ES-I3 (cell line): ENCODE results near the gene NRROS.
"Not testable (repeated sequence)": the region's sequence is repeated elsewhere in the genome, so short reads cannot be mapped to it uniquely, and the experiment has no call there.

Experiments
- H3K36me3 ChIP-seq: 2 replicates; pipeline ENCODE4 v1.6.1; 2013; ENCODE audit warnings: mild to moderate bottlenecking, low read length, control low read depth, moderate library complexity; ENCODE audit not compliant: insufficient read depth
- H3K4me1 ChIP-seq: 2 replicates; pipeline ENCODE4 v1.6.1; 2013; ENCODE audit warnings: mild to moderate bottlenecking, control low read depth, low read length; ENCODE audit not compliant: insufficient read depth
- H3K9ac ChIP-seq: 2 replicates; pipeline ENCODE4 v1.6.1; 2013; ENCODE audit warnings: low read depth, mild to moderate bottlenecking, low read length, moderate library complexity
- H3K9me3 ChIP-seq: 2 replicates; pipeline ENCODE4 v1.6.1; 2013; ENCODE audit warnings: mild to moderate bottlenecking, low read length, moderate library complexity; ENCODE audit not compliant: control insufficient read depth, insufficient read depth

The NRROS gene

DNA sequence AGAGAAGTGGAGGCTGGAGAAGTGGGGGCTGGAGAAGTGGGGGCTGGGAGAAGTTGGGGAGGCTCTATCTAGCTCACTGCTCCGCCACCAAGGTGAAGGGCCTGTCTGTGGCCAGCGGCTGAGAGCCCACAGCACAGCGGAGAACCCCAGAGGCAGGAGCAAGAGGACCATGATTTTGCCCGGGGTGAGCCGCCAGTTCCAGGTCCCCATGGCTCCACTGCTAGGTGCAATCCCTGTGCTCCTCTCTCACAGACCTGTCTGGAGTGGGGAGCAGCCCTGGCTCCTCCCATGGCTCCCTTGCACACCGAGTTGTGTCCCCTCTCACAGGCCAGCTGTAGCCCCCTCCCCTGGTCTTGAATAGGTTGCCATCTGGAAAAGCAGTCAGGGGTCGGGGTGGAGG is 4.7 kb upstream of the NRROS start:
- peaks cover 5% of the 10 kb centered on the region for H3K4me1 ChIP-seq
- no peak overlapping the region for H3K9ac ChIP-seq

DNA sequence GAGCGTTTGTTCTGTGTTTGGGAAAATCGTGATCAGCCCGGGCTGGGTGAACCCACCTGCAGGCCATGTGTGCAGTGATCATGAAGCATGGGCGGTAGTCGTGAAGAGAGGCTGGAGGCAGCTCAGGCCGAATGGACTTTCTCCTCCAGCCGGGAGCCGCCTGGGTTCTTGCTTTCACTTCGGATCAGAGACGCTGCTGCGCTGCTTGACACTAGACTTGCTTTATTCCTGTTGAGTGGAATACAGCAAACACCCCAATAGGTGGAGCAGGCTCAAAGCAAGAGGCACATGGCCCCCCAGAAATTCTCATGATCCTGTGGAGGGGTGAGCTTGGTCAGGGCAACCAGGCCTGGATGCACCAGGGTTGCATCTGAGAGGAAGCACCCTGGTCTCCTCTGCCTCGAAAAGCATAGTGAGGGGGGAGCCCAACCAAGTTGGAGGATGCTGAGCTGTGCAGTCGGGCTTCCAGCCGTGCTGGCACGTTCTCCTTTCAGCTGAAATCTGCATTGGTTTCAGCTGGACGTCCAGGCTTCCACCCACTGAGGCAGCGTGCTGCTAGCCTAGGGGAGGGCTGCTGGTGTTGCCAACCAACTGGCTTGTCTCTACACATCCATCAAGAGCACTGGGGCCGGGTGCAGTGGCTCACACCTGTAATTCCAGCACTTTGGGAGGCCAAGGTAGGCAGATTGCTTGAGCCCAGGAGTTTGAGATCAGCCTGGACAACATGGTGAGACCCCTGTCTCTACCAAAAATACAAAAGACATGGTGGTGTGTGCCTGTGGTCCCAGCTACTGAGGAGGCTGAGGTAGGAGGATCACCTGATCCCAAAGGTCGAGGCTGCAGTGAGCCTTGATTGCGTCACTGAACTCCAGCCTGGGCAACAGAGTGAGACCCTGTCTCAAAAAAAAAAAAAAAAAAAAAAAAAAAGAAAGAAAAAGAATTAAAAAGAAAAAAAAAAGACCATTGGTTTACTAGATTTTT is 2.8 kb upstream of the NRROS start:
- Histone ChIP-seq H3K36me3 (no peaks in the 10 kb centered on the region), H3K9me3 (no peaks in the 10 kb centered on the region), H3K9ac (no peak overlapping the region), H3K4me1 (peaks cover 5% of the 10 kb centered on the region)

More for the DNA sequence above, 4.7 kb upstream of the NRROS start:
- Histone ChIP-seq H3K9me3 (no peaks in the 10 kb centered on the region), H3K36me3 (no peaks in the 10 kb centered on the region)

DNA sequence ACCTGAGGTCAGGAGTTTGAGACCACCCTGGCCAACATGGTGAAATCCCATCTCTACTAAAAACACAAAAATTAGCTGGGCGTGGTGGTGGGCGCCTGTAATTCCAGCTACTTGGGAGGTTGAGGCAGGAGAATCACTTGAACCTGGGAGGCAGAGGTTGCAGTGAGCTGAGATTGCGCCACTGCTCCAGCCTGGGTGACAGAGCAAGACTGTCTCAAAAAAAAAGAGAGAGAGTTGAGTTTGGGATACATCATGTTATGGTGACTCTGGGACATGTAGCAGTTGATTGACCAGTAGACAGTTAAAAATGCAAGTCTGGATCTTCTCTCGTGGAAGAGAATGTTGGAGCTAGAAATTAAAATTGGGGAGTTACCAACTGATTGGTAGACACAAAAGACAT is 1.6 kb upstream of the NRROS start:
- not testable (repeated sequence) for H3K36me3 ChIP-seq, H3K9ac ChIP-seq, H3K9me3 ChIP-seq, H3K4me1 ChIP-seq

DNA sequence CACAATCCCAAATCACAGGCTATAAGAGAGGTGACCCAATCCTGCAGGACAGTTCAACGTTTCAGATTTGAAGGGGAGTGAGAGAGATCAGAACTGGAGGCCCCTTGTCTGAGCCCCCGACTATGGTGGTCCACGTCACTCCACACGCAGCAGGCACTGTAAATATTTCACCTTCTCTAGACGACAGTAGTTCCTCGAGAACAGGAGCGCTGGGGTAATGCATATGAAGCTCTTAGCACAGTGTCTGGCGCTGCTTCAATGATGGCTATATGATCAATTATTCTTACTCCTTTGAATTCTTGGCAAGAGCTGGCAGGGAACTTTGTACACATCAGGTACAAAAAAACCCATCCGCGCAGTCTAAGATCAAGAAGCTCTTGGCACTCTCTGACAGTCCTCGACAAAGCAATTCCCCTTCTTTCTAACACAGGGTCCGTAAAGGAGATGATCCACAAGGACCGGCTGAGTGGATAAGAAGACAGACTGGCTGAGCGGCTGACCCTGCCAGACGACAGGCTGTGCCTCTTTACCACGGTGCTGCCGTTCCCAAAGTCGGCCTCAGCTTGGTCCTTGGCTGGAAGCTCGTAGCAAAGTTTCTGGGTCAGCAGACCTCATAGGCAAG is 522 bp upstream of the NRROS start:
- no peaks in the 10 kb centered on the region for H3K9me3 ChIP-seq
- no peaks in the 10 kb centered on the region; the same call in 1 of the 2 replicates for H3K4me1 ChIP-seq
- no peaks in the 10 kb centered on the region for H3K36me3 ChIP-seq
- peak overlapping the region; percentile 83; the same call in 1 of the 2 replicates for H3K9ac ChIP-seq

DNA sequence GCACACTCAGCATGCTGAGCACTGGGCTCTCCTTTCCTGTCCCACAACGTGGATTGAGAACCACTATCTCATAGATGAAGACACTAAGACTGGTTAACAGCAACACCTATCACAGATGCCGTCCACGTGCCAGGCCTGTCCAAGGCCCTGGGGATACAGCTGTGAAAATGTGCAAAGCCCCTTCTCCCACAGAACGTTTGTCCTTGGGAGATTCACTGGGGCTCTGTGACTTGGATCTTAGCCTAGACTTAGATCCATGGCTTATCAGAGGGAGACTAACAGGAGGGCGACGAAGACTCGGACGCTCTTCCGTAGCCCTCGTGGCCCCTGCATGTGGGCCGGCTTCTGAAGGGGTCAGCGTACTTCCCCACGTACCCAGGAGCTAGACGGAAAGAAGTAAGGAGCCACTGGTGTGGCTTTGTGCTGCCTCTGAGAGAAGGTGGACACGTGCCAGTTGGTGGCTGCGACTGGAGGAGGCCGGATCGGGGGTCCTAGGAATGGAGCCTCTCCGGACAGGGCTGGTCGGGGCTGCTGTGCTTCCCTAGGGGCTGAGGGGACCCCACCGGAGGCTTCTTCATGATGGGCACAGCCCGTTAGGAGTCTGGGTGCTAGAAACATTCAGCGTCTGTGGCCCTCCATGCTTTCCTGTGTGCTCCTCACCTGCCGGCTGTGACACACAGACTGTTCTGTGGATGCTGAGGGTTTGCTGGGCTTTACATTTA is 964 bp downstream of the NRROS start:
- no peaks in the 10 kb centered on the region for H3K36me3 ChIP-seq
- peak overlapping the region; percentile 83; the same call in 1 of the 2 replicates for H3K9ac ChIP-seq
- no peaks in the 10 kb centered on the region for H3K9me3 ChIP-seq
- peaks cover 3% of the 10 kb centered on the region; the same call in 1 of the 2 replicates for H3K4me1 ChIP-seq

DNA sequence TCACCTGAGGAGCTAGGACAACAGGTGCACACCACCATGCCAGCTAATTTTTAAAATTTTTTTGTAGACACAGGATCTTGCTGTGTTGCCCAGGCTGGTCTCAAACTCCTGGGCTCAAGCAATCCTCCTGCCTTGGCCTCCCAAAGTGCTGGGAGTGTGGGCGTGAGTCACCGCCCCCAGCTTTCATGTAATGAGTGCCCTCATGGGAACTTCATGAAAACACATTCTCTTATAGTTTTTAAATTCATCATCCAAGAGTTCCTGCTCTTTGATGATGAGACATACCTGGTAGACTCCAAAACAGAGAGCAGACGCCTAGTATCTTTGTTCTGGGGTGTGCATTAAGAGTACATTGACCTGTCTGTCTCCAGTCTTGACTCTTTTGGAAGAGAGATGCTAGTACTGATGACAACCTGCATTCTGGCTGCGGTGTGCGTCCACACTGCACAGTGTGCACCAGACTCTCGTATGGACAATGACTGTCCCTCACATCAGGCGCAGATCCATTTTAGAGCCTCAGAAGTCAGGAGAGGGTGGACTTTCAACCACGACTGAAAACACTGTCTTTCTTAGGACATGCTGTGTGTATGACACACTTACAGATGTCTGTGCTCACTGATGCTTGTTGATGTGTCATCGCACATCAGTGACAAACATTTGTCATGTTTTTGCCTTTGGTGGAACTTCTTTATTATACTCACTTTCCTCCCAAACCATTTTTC is 2.0 kb downstream of the NRROS start:
- no peak overlapping the region for H3K9ac ChIP-seq
- peaks cover 14% of the 10 kb centered on the region; the same call in 1 of the 2 replicates for H3K4me1 ChIP-seq
- no peaks in the 10 kb centered on the region for H3K9me3 ChIP-seq
- no peaks in the 10 kb centered on the region for H3K36me3 ChIP-seq

DNA sequence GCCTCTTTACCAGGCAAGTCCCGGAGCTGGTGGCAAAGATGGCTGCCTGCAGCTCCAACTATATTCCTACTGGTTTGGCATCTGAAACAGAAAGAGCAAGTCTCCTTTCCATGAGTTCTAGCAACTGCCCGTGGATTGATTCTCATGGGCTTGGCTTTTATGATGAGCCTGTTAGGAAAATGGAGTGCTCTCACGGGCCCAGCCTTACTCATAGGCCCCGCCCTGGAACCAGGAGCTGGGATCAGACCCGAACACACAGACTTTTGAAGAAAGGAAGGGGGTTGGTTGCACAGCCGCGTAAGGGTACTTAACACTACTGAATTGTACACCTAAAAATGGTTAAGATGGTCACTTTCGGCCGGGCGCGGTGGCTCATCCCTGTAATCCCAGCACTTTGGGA is 2.9 kb downstream of the NRROS start:
- H3K9me3 ChIP-seq = no peaks in the 10 kb centered on the region
- no peak overlapping the region for H3K9ac ChIP-seq
- no peaks in the 10 kb centered on the region for H3K36me3 ChIP-seq
- peaks cover 22% of the 10 kb centered on the region for H3K4me1 ChIP-seq

DNA sequence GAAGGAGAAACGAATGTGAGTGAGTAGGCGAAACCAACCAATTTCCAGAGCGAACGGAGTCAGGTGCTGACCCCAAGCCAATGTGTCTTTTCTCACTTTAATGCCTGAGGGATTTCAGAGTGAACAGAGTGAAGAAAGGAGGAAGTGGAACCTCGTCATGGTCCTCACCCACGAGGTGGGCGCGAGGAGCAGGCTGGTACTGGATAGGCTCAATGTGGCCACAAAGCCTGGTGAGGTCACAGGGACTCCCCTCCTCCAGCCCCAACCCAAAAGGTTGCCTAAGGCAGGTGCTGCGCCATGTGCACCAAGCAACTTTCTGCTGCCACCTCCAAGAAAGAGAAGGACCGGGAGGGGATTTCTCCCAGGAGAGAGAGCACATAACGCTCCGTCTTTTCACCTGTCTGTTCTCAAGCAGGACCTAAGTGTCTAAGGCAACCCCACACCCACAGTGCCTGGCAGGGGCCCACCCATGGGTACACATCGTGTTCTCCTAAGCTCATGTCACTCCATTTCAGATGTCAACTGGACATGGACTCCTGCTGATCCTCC is 3.8 kb downstream of the NRROS start:
- Histone ChIP-seq H3K4me1 (peaks cover 23% of the 10 kb centered on the region), H3K36me3 (no peaks in the 10 kb centered on the region), H3K9ac (no peak overlapping the region), H3K9me3 (no peaks in the 10 kb centered on the region)

DNA sequence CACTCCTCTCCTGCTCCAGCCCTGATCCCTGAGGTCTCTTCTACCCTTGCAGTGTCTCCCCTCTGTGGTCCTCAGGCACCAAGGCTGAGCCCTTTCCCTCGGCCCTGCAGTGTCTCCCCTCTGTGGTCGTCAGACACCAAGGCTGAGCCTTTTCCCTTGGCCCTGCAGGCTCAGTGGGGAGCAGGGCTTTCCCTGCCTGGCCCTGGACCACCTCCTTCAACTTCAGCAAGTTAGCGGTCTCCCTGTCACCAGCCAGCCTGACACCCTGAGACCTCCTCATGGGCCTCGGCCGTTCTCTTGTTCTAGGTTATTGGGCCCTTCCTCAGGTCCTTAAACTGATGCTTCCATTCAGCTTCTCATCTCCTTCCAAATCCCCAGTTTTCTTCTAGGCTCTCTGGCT is 4.3 kb downstream of the NRROS start:
- Histone ChIP-seq H3K4me1 (peaks cover 24% of the 10 kb centered on the region), H3K9ac (no peak overlapping the region), H3K9me3 (no peaks in the 10 kb centered on the region), H3K36me3 (no peaks in the 10 kb centered on the region)

DNA sequence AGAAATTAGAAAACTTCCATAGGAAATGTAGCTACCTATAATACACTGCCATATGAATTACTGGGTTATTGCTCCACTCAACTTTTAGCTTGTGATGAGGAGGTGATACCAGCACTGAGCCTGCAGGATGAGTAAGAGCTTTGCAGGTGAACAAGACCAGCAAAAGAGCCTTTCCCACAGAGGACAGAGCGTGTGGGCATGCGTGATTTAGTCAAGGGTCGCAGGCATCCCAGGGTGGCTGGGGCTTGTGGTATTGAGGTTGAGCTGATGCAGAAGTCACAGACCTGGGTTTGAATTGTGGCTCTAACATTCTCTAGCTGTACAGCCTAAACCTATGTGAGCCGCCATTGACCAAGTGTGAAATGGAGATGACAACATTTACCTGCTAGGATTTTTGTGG is 5.6 kb downstream of the NRROS start:
- H3K9me3 ChIP-seq = no peaks in the 10 kb centered on the region
- no peaks in the 10 kb centered on the region for H3K36me3 ChIP-seq
- peaks cover 29% of the 10 kb centered on the region for H3K4me1 ChIP-seq
- H3K9ac ChIP-seq = no peak overlapping the region

DNA sequence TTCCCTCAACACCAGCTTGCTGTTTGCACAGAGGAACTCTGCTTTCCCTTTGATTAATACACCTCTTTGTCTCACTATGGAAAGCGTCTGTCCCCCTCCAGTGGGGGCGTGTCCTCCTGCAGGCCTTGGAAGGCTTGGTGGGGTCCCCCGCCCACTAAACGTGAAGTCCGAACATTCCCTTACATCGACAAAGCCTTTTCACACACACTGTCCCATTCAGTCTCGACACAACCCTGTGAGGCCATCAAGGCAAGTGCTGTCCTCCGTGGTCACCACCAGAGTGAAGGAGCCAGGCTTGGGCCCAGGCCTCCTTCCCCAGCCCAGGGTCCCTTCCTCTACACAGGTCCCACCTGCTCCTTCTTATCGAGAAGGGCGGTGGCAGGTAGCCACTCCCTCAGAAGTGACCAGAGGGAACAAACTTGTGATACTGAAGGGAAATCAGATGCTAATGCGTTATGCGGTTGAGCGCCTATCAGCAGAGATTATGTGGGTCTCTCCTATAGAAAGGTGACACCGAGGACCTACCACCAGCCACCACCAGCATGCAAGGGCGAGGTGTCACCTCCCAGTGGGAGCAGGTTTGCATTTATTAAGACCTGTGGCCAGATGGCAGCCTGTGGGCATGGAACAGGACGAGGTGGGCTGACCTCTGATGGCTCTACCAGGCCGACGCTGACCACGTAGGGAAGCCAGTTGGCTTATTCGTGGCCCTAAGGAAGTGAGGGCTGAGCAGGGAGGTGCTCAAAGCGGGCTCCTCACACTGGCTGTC is 6.6 kb downstream of the NRROS start:
- Histone ChIP-seq H3K36me3 (no peaks in the 10 kb centered on the region), H3K4me1 (peaks cover 29% of the 10 kb centered on the region), H3K9me3 (no peaks in the 10 kb centered on the region), H3K9ac (no peak overlapping the region)

DNA sequence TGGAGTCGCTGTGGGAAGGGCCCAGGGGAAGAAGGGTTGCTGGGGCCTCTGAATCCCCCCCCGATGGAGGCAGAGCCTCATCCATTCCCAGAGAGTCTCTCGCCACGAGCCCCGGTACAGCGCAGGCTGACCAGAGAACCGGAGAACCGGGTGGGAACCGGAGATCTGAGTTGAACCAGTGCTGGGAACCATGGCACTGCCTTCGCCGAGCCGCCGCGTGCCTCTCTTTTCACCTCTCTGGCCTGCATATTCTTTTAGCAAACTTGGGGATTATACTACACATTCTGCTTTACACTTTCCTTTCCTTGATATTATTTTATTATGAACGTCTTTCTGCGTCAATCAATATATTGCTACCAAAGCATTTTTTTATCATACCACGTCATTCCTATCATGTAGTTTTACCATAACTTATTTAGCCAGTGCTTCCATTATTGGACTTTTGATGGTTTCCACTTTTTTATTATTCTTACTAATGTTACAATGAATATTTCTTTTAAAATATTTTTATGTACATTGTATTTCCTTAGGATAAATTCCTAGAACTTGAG is 7.2 kb downstream of the NRROS start:
- H3K9ac ChIP-seq = no peak overlapping the region
- no peaks in the 10 kb centered on the region for H3K9me3 ChIP-seq
- H3K36me3 ChIP-seq = no peaks in the 10 kb centered on the region
- H3K4me1 ChIP-seq = peaks cover 29% of the 10 kb centered on the region

DNA sequence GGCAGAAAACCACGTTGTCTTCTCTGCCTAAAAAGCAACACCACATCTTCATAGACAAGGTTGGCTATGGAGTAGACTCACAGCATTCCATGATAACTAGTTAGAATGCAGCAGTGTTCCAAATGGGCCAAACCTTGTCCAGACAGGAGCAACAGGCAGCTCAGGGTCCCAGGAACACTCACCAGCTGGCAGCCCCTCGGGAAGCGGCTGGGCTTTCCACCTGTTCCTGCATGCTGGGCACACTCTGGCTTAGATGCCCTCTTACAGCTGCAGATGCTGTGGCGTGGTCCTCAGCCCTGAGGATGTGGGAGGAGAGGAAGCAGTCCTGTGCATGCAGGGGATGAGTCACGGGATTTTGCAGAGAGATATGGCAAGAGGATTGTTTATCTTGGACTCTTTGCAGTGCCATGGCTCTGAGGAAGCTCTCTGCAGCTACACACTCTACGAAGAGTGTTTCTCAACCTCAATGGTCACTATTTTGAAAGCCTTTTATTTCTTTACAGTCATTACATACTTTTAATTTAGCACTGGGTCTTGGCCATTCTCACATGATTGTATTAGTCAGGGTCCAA is 11.3 kb downstream of the NRROS start:
- H3K36me3 ChIP-seq = no peaks in the 10 kb centered on the region
- H3K9ac ChIP-seq = no peak overlapping the region
- peaks cover 22% of the 10 kb centered on the region for H3K4me1 ChIP-seq
- H3K9me3 ChIP-seq = no peaks in the 10 kb centered on the region
